ENCODE results near the gene CENPT. TPM values are rescaled to one million over a fixed set of nuclear protein-coding genes. Genes with fewer than 3 reads are reported as not detected.
A peak's percentile ranks its signal among the peaks of the same experiment; 100 is the strongest.

Gene CENPT
- total and polyA plus RNA-seq, 2 of the 13 experiments (the other 11 are each of a cell fraction or from before 2014, with no cell fraction given) = 40.9 to 43.3 TPM

- TF ChIP-seq RERE (CRISPR knock-in tag; IDR thresholded peaks at IDR 0.05; ENCODE audit: low read depth) (no peak), ZMAT3 (CRISPR knock-in tag; conservative IDR thresholded peaks at IDR 0.05) (peak; percentile 67; the same call in 1 of the 2 replicates), PRPF4 (IDR thresholded peaks at IDR 0.05; ENCODE audit: low read depth, low read length, poor library complexity, severe bottlenecking) (no peak), ZNF790 (CRISPR knock-in tag; IDR thresholded peaks at IDR 0.05; ENCODE audit: borderline replicate concordance) (peak; percentile 88; the same call in 1 of the 2 replicates), AKNA (CRISPR knock-in tag; IDR thresholded peaks at IDR 0.05; ENCODE audit: borderline replicate concordance) (no peak), ZNF225 (CRISPR knock-in tag; IDR thresholded peaks at IDR 0.05) (peak; percentile 70; the same call in 1 of the 2 replicates), ADNP (CRISPR knock-in tag; IDR thresholded peaks at IDR 0.05) (no peak), ZXDC (CRISPR knock-in tag; IDR thresholded peaks at IDR 0.05) (no peak; the same call in 1 of the 2 replicates), ETS1 (CRISPR knock-in tag; IDR thresholded peaks at IDR 0.05) (no peak), ZNF747 (CRISPR knock-in tag; IDR thresholded peaks at IDR 0.05; ENCODE audit: borderline replicate concordance) (peak; percentile 77; the same call in 1 of the 2 replicates), ZNF280B (CRISPR knock-in tag; IDR thresholded peaks at IDR 0.05; ENCODE audit: borderline replicate concordance) (no peak; the same call in none of the 2 replicates)
Observed at GRCh38 chr16:67841816-67842508, 5.5 kb downstream of the CENPT start, which contains the start of gene THAP11 (continued).
